Upper lobe of left lung (tissue), 4 donors: ENCODE results near the gene GRIA1.

ENCODE experiments used
- POLR2A ChIP-seq, 4 donors: fragments of 450-650 bp; IDR thresholded peaks; one replicate each; pipeline ENCODE4 v1.5.1; 2016 to 2017; ENCODE audit warnings: antibody characterized with exemption in 4 of 4, mild to moderate bottlenecking in 2 of 4
- TF ChIP-seq, protein P1 (sequence below), 6 experiments: fragments of 450-650 bp in 4 of 6; fragments of 200-600 bp in 2 of 6; sonication (generic) in 2 of 6; IDR thresholded peaks; one replicate each; pipeline ENCODE4 v1.5.1; 2016 to 2019; ENCODE audit warnings: antibody characterized with exemption in 6 of 6

DNA sequence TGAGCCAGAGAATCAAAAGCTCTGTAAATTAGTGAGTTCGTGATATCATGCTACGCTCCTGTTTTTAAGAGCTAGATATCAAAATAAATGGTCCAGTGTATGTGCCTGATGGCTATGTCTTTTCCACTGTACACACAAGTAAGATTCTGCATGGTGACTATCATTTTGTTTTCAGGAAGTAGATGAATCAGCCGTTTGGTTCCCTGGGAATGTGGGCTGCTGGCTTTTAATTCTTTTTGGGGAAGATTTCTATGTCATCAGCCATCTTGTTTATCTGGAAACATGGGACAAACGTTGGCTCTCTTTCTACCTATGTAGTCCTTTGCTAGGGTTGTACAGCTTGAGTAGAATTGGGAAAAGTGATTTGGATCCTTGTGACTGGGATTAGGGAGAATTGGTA, 126.7 kb downstream of the GRIA1 start:
- TF ChIP-seq, protein P1, sequence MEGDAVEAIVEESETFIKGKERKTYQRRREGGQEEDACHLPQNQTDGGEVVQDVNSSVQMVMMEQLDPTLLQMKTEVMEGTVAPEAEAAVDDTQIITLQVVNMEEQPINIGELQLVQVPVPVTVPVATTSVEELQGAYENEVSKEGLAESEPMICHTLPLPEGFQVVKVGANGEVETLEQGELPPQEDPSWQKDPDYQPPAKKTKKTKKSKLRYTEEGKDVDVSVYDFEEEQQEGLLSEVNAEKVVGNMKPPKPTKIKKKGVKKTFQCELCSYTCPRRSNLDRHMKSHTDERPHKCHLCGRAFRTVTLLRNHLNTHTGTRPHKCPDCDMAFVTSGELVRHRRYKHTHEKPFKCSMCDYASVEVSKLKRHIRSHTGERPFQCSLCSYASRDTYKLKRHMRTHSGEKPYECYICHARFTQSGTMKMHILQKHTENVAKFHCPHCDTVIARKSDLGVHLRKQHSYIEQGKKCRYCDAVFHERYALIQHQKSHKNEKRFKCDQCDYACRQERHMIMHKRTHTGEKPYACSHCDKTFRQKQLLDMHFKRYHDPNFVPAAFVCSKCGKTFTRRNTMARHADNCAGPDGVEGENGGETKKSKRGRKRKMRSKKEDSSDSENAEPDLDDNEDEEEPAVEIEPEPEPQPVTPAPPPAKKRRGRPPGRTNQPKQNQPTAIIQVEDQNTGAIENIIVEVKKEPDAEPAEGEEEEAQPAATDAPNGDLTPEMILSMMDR (IDR thresholded peaks at IDR 0.05), result no peak
- TF ChIP-seq POLR2A (IDR thresholded peaks at IDR 0.05), result no peak
